Glutamatergic neuron (in vitro differentiated cells): ENCODE measurements around the gene HACE1. TPM values are rescaled to one million over a fixed set of nuclear protein-coding genes. Genes with fewer than 3 reads are reported as not detected.

ENCODE experiments used
- DNase-seq: peaks from one replicate; pipeline ENCODE4 v3.0.0; 2022
- H3K27ac Mint-ChIP-seq: one replicate; pipeline ENCODE4 v1.8.0; 2020; ENCODE audit warnings: mild to moderate bottlenecking, mixed read lengths, inconsistent platforms; ENCODE audit not compliant: unreplicated experiment
- H3K27me3 Mint-ChIP-seq: one replicate; pipeline ENCODE4 v1.8.0; 2020; ENCODE audit warnings: mild to moderate bottlenecking, moderate library complexity, mixed read lengths, inconsistent platforms; ENCODE audit not compliant: unreplicated experiment
- H3K36me3 Mint-ChIP-seq: one replicate; pipeline ENCODE4 v1.8.0; 2020; ENCODE audit warnings: mild to moderate bottlenecking, mixed read lengths, inconsistent platforms; ENCODE audit not compliant: unreplicated experiment
- H3K4me1 Mint-ChIP-seq: one replicate; pipeline ENCODE4 v1.8.0; 2020; ENCODE audit warnings: mild to moderate bottlenecking, low read depth, mixed read lengths, inconsistent platforms; ENCODE audit not compliant: unreplicated experiment
- H3K4me3 Mint-ChIP-seq: one replicate; pipeline ENCODE4 v1.8.0; 2020; ENCODE audit warnings: mild to moderate bottlenecking, mixed read lengths, inconsistent platforms; ENCODE audit not compliant: unreplicated experiment
- H3K9me3 Mint-ChIP-seq: one replicate; pipeline ENCODE4 v1.8.0; 2020; ENCODE audit warnings: mild to moderate bottlenecking, moderate library complexity, mixed read lengths, inconsistent platforms; ENCODE audit not compliant: unreplicated experiment
- CTCF ChIP-seq: fragments of 200-600 bp; sonication (generic); IDR thresholded peaks from one replicate; pipeline ENCODE4 v1.5.0; 2021; ENCODE audit not compliant: partially characterized antibody, unreplicated experiment
- total RNA-seq: library from RNA; stranded (reverse); fragmentation: NEBNext Ultra II Directional; extraction: Animal tissue kit (Norgen Biotek cat#: 25700); gene quantifications from one replicate; pipeline ENCODE4 v1.2.1, GENCODE V29; 2021; ENCODE audit not compliant: unreplicated experiment

The HACE1 gene
- total RNA-seq, 1 donor from 2014 or later = 22.0 TPM

GRCh38 chr6:104787305-104787704, 72.4 kb downstream of the HACE1 start:
- peaks cover 13% of the 10 kb centered on the region for H3K4me1 Mint-ChIP-seq
- no peaks in the 10 kb centered on the region for H3K9me3 Mint-ChIP-seq
- no peaks in the 10 kb centered on the region for H3K27me3 Mint-ChIP-seq
- H3K36me3 Mint-ChIP-seq = no peaks in the 10 kb centered on the region
- H3K27ac Mint-ChIP-seq = no peak overlapping the region
- no peak for TF ChIP-seq CTCF
- no peak overlapping the region for H3K4me3 Mint-ChIP-seq
- DNase-seq = no peak

GRCh38 chr6:104784884-104785283, 74.8 kb downstream of the HACE1 start:
- no peak for DNase-seq
- Mint-ChIP-seq H3K9me3 (no peaks in the 10 kb centered on the region), H3K27ac (peak overlapping the region; percentile 45), H3K27me3 (no peaks in the 10 kb centered on the region), H3K36me3 (no peaks in the 10 kb centered on the region), H3K4me1 (peaks cover 13% of the 10 kb centered on the region), H3K4me3 (no peak overlapping the region)
- no peak for TF ChIP-seq CTCF

GRCh38 chr6:104771258-104771832, 88.4 kb downstream of the HACE1 start:
- no peaks in the 10 kb centered on the region for H3K27me3 Mint-ChIP-seq
- no peaks in the 10 kb centered on the region for H3K36me3 Mint-ChIP-seq
- peak; percentile 68 for TF ChIP-seq CTCF
- no peak overlapping the region for H3K4me3 Mint-ChIP-seq
- H3K27ac Mint-ChIP-seq = no peak overlapping the region
- no peaks in the 10 kb centered on the region for H3K4me1 Mint-ChIP-seq
- no peak for DNase-seq
- H3K9me3 Mint-ChIP-seq = no peaks in the 10 kb centered on the region

- no peak for TF ChIP-seq CTCF
- no peaks in the 10 kb centered on the region for H3K9me3 Mint-ChIP-seq
- no peaks in the 10 kb centered on the region for H3K4me1 Mint-ChIP-seq
- no peaks in the 10 kb centered on the region for H3K27me3 Mint-ChIP-seq
- H3K36me3 Mint-ChIP-seq = no peaks in the 10 kb centered on the region
- H3K4me3 Mint-ChIP-seq = no peak overlapping the region
- DNase-seq = no peak
- no peak overlapping the region for H3K27ac Mint-ChIP-seq
Observed at GRCh38 chr6:104768906-104769305, 90.8 kb downstream of the HACE1 start.

- Mint-ChIP-seq H3K4me1 (no peaks in the 10 kb centered on the region), H3K9me3 (peaks cover 2% of the 10 kb centered on the region), H3K4me3 (no peak overlapping the region), H3K27ac (no peak overlapping the region), H3K27me3 (no peaks in the 10 kb centered on the region), H3K36me3 (peaks cover 7% of the 10 kb centered on the region)
- no peak for DNase-seq
- no peak for TF ChIP-seq CTCF
Observed at GRCh38 chr6:104766595-104766994, 93.1 kb downstream of the HACE1 start.
